ENCODE results near the gene QRSL1. TPM values are rescaled to one million over a fixed set of nuclear protein-coding genes. Genes with fewer than 3 reads are reported as not detected.

The QRSL1 gene
- total and polyA plus RNA-seq, 7 donors, result 8.3 to 15.6 (median 9.4) TPM

- intact Hi-C loops (cut with DNase I), result no loop called here
- Histone ChIP-seq H3K27me3 (no peaks in the 10 kb centered on the region), H3K9me3 (no peaks in the 10 kb centered on the region), H3K36me3 (peaks cover 0 to 6% (median 0%) of the 10 kb centered on the region in 4 donors), H3K4me3 (no peak overlapping the region), H3K4me1 (peaks cover 0 to 21% (median 9%) of the 10 kb centered on the region in 4 donors), H3K27ac (peak overlapping the region in 1 of 4 donors; percentile 14)
- TF ChIP-seq EP300 (IDR thresholded peaks at IDR 0.05) (no peak), POLR2A (IDR thresholded peaks at IDR 0.05) (no peak), POLR2AphosphoS5 (IDR thresholded peaks at IDR 0.05) (no peak), CTCF (IDR thresholded peaks at IDR 0.05) (no peak)
- DNase-seq, result no peak
- WGBS, 2 donors, result 95 to 97% methylated on average over 3 of the region's 3 CpGs
Observed at GRCh38 chr6:106591111-106591825, 38.1 kb upstream of the QRSL1 start.

GRCh38 chr6:106599440-106599839 is 29.9 kb upstream of the QRSL1 start:
- intact Hi-C loops (cut with DNase I), result no loop called here
- no peaks in the 10 kb centered on the region for H3K27me3 ChIP-seq
- H3K9me3 ChIP-seq, result no peaks in the 10 kb centered on the region
- H3K4me1 ChIP-seq, result no peaks in the 10 kb centered on the region
- H3K36me3 ChIP-seq, result peaks cover 0 to 10% (median 2%) of the 10 kb centered on the region in 4 donors
- no peak for DNase-seq
- no peak overlapping the region for H3K27ac ChIP-seq
- TF ChIP-seq POLR2A (IDR thresholded peaks at IDR 0.05), result no peak
- no peak for TF ChIP-seq CTCF (IDR thresholded peaks at IDR 0.05)
- TF ChIP-seq POLR2AphosphoS5 (IDR thresholded peaks at IDR 0.05), result no peak
- no peak for TF ChIP-seq EP300 (IDR thresholded peaks at IDR 0.05)
- 48 to 85% methylated on average over 2 of the region's 2 CpGs for WGBS, 2 donors
- no peak overlapping the region for H3K4me3 ChIP-seq

- H3K4me1 ChIP-seq, result no peaks in the 10 kb centered on the region
- H3K9me3 ChIP-seq, result no peaks in the 10 kb centered on the region
- TF ChIP-seq POLR2AphosphoS5 (IDR thresholded peaks at IDR 0.05) (no peak), EP300 (IDR thresholded peaks at IDR 0.05) (no peak), CTCF (IDR thresholded peaks at IDR 0.05) (no peak), POLR2A (IDR thresholded peaks at IDR 0.05) (no peak)
- 94 to 98% methylated on average over 2 of the region's 2 CpGs for WGBS, 2 donors
- H3K27me3 ChIP-seq, result no peaks in the 10 kb centered on the region
- no peak overlapping the region for H3K27ac ChIP-seq
- DNase-seq, result no peak
- intact Hi-C loops (cut with DNase I), result no loop called here
- no peak overlapping the region for H3K4me3 ChIP-seq
- H3K36me3 ChIP-seq, result peaks cover 0 to 10% (median 2%) of the 10 kb centered on the region in 4 donors
Observed at GRCh38 chr6:106600329-106600728, 29.0 kb upstream of the QRSL1 start.

GRCh38 chr6:106608080-106608668 is 21.2 kb upstream of the QRSL1 start:
- no peak for DNase-seq
- H3K27ac ChIP-seq, result no peak overlapping the region
- WGBS, 2 donors, result 1 to 6% methylated on average over 2 of the region's 2 CpGs
- H3K4me3 ChIP-seq, result no peak overlapping the region
- intact Hi-C loops (cut with DNase I), result no loop called here
- no peaks in the 10 kb centered on the region for H3K4me1 ChIP-seq
- H3K27me3 ChIP-seq, result no peaks in the 10 kb centered on the region
- H3K9me3 ChIP-seq, result no peaks in the 10 kb centered on the region
- TF ChIP-seq CTCF (IDR thresholded peaks at IDR 0.05) (peak in 2 of 4 experiments; percentile 30 to 54), POLR2AphosphoS5 (IDR thresholded peaks at IDR 0.05) (no peak)
- H3K36me3 ChIP-seq, result peaks cover 0 to 5% (median under 1%) of the 10 kb centered on the region in 4 donors
